Endothelial cell (in vitro differentiated cells): ENCODE results near the gene NCK2. TPM values are rescaled to one million over a fixed set of nuclear protein-coding genes. Genes with fewer than 3 reads are reported as not detected.

Source experiments
- DNase-seq: peaks from one replicate; pipeline ENCODE4 v3.0.0; 2021; ENCODE audit warnings: low spot score
- H3K27ac Mint-ChIP-seq: one replicate; pipeline ENCODE4 v1.8.0; 2021; ENCODE audit warnings: mixed read lengths, inconsistent platforms; ENCODE audit not compliant: unreplicated experiment
- H3K27me3 Mint-ChIP-seq: one replicate; pipeline ENCODE4 v1.8.0; 2021; ENCODE audit warnings: mild to moderate bottlenecking, moderate library complexity, mixed read lengths, inconsistent platforms; ENCODE audit not compliant: unreplicated experiment
- H3K36me3 Mint-ChIP-seq: one replicate; pipeline ENCODE4 v1.8.0; 2021; ENCODE audit warnings: mild to moderate bottlenecking, low read depth, mixed read lengths, inconsistent platforms; ENCODE audit not compliant: unreplicated experiment
- H3K4me1 Mint-ChIP-seq: one replicate; pipeline ENCODE4 v1.8.0; 2021; ENCODE audit warnings: mild to moderate bottlenecking, mixed read lengths, inconsistent platforms; ENCODE audit not compliant: unreplicated experiment
- H3K4me3 Mint-ChIP-seq: one replicate; pipeline ENCODE4 v1.8.0; 2021; ENCODE audit warnings: mild to moderate bottlenecking, mixed read lengths, inconsistent platforms; ENCODE audit not compliant: unreplicated experiment
- H3K9me3 Mint-ChIP-seq: one replicate; pipeline ENCODE4 v1.8.0; 2021; ENCODE audit warnings: mixed read lengths, inconsistent platforms; ENCODE audit not compliant: unreplicated experiment
- CTCF ChIP-seq: fragments of 200-600 bp; sonication (generic); IDR thresholded peaks from one replicate; pipeline ENCODE4 v1.5.0; 2021; ENCODE audit warnings: antibody characterized with exemption; ENCODE audit not compliant: unreplicated experiment
- total RNA-seq: library from RNA; stranded (reverse); fragmentation: NEBNext Ultra II Directional; extraction: Animal tissue kit (Norgen Biotek cat#: 25700); gene quantifications from one replicate; pipeline ENCODE4 v1.2.1, GENCODE V29; 2021; ENCODE audit not compliant: unreplicated experiment

Gene NCK2
- total RNA-seq, 1 donor from 2014 or later = 93.7 TPM

- Mint-ChIP-seq H3K27me3 (peaks cover 2% of the 10 kb centered on the region), H3K9me3 (no peaks in the 10 kb centered on the region), H3K4me1 (peaks cover 16% of the 10 kb centered on the region), H3K27ac (no peak overlapping the region), H3K4me3 (no peak overlapping the region), H3K36me3 (peaks cover 11% of the 10 kb centered on the region)
- no peak for TF ChIP-seq CTCF
- no peak for DNase-seq
Observed at GRCh38 chr2:105813045-105813315, 68.3 kb downstream of the NCK2 start.

GRCh38 chr2:105813405-105813804 is 68.7 kb downstream of the NCK2 start:
- Mint-ChIP-seq H3K27me3 (peaks cover 2% of the 10 kb centered on the region), H3K4me3 (no peak overlapping the region), H3K27ac (no peak overlapping the region), H3K9me3 (no peaks in the 10 kb centered on the region), H3K36me3 (peaks cover 11% of the 10 kb centered on the region), H3K4me1 (peaks cover 13% of the 10 kb centered on the region)
- no peak for TF ChIP-seq CTCF
- no peak for DNase-seq

- Mint-ChIP-seq H3K36me3 (peaks cover 11% of the 10 kb centered on the region), H3K4me1 (peaks cover 8% of the 10 kb centered on the region), H3K27ac (no peak overlapping the region), H3K4me3 (no peak overlapping the region), H3K27me3 (peaks cover 2% of the 10 kb centered on the region), H3K9me3 (no peaks in the 10 kb centered on the region)
- no peak for DNase-seq
- no peak for TF ChIP-seq CTCF
Observed at GRCh38 chr2:105814291-105814940, 69.7 kb downstream of the NCK2 start.

- H3K9me3 Mint-ChIP-seq = no peaks in the 10 kb centered on the region
- no peak for DNase-seq
Observed at GRCh38 chr2:105815401-105815800, 70.7 kb downstream of the NCK2 start.

More at GRCh38 chr2:105815401-105815800, 70.7 kb downstream of the NCK2 start:
- no peak for TF ChIP-seq CTCF
- peaks cover 1% of the 10 kb centered on the region for H3K27me3 Mint-ChIP-seq
- H3K4me3 Mint-ChIP-seq = no peak overlapping the region
- H3K4me1 Mint-ChIP-seq = no peaks in the 10 kb centered on the region
- H3K36me3 Mint-ChIP-seq = peaks cover 11% of the 10 kb centered on the region
- no peak overlapping the region for H3K27ac Mint-ChIP-seq
